ENCODE results near the gene DDX6. TPM values are rescaled to one million over a fixed set of nuclear protein-coding genes. Genes with fewer than 3 reads are reported as not detected.
"Not testable (repeated sequence)": the region's sequence is repeated elsewhere in the genome, so short reads cannot be mapped to it uniquely, and the experiment has no call there.

The DDX6 gene
- total RNA-seq, 3 donors from 2014 or later (not counting 1 experiment from before 2014, with no cell fraction given): 350 to 369 (median 364) TPM

- Histone ChIP-seq H3K9me3 (ENCODE audit: control insufficient read depth, insufficient read depth, low read length) (no peaks in the 10 kb centered on the region), H3K4me1 (ENCODE audit: control insufficient read depth, insufficient read depth, low read length) (peaks cover 51% of the 10 kb centered on the region), H3K36me3 (ENCODE audit: control insufficient read depth, insufficient read depth, low read length) (peaks cover 39% of the 10 kb centered on the region), H3K4me3 (ENCODE audit: low read length) (no peak overlapping the region), H3K27me3 (ENCODE audit: control insufficient read depth, insufficient read depth, low read length) (no peaks in the 10 kb centered on the region), H3K27ac (ENCODE audit: low read length) (no peak overlapping the region)
- DNase-seq (no peak), ATAC-seq (no peak)
- no peaks in the 10 kb centered on the region for H3K27me3 Mint-ChIP-seq (ENCODE audit: low read depth in 2 of 2)
- H3K9me3 Mint-ChIP-seq: no peaks in the 10 kb centered on the region
- H3K4me1 Mint-ChIP-seq: peaks cover 40 to 55% of the 10 kb centered on the region in 2 donors
- no peaks in the 10 kb centered on the region for H3K36me3 Mint-ChIP-seq
- peak overlapping the region; percentile 67 to 99 for H3K27ac Mint-ChIP-seq
- no peak for TF ChIP-seq CTCF (IDR thresholded peaks at IDR 0.05)
- intact Hi-C loops (cut with micrococcal nuclease): no loop called here
- peak overlapping the region; percentile 52 for H3K4me3 Mint-ChIP-seq
- WGBS (ENCODE audit: insufficient coverage): 15% methylated on average over 1 of the region's 2 CpGs
Observed at GRCh38 chr11:118786657-118787056, 4.3 kb downstream of the DDX6 start.

- Mint-ChIP-seq H3K4me1 (peaks cover 46 to 51% of the 10 kb centered on the region in 2 donors), H3K4me3 (no peak overlapping the region), H3K27me3 (ENCODE audit: low read depth in 2 of 2) (no peaks in the 10 kb centered on the region), H3K9me3 (no peaks in the 10 kb centered on the region), H3K27ac (peak overlapping the region; percentile 67 to 99), H3K36me3 (no peaks in the 10 kb centered on the region)
- DNase-seq (peak in 1 of 2 donors; percentile 28), ATAC-seq (no peak)
- peaks cover 47% of the 10 kb centered on the region for H3K36me3 ChIP-seq (ENCODE audit: control insufficient read depth, insufficient read depth, low read length)
- WGBS (ENCODE audit: insufficient coverage): 50% methylated on average over 1 of the region's 3 CpGs
- H3K27ac ChIP-seq (ENCODE audit: low read length): no peak overlapping the region
- H3K4me3 ChIP-seq (ENCODE audit: low read length): no peak overlapping the region
- no peaks in the 10 kb centered on the region for H3K9me3 ChIP-seq (ENCODE audit: control insufficient read depth, insufficient read depth, low read length)
- no peak for TF ChIP-seq CTCF (IDR thresholded peaks at IDR 0.05)
- peaks cover 52% of the 10 kb centered on the region for H3K4me1 ChIP-seq (ENCODE audit: control insufficient read depth, insufficient read depth, low read length)
- intact Hi-C loops (cut with micrococcal nuclease): no loop called here
- H3K27me3 ChIP-seq (ENCODE audit: control insufficient read depth, insufficient read depth, low read length): no peaks in the 10 kb centered on the region
Observed at GRCh38 chr11:118785362-118785761, 5.6 kb downstream of the DDX6 start.

- peak overlapping the region; percentile 48 to 56 for H3K27ac Mint-ChIP-seq
- peak overlapping the region; percentile 60 for H3K4me3 Mint-ChIP-seq
- H3K27me3 Mint-ChIP-seq (ENCODE audit: low read depth in 2 of 2): no peaks in the 10 kb centered on the region
- intact Hi-C loops (cut with micrococcal nuclease): no loop called here
- H3K9me3 Mint-ChIP-seq: no peaks in the 10 kb centered on the region
- H3K9me3 ChIP-seq (ENCODE audit: control insufficient read depth, insufficient read depth, low read length): no peaks in the 10 kb centered on the region
- WGBS (ENCODE audit: insufficient coverage): 64% methylated on average over 6 of the region's 8 CpGs
- no peak overlapping the region for H3K27ac ChIP-seq (ENCODE audit: low read length)
- H3K4me1 Mint-ChIP-seq: peaks cover 38 to 39% of the 10 kb centered on the region in 2 donors
- H3K4me1 ChIP-seq (ENCODE audit: control insufficient read depth, insufficient read depth, low read length): peaks cover 48% of the 10 kb centered on the region
- H3K36me3 Mint-ChIP-seq: no peaks in the 10 kb centered on the region
- peaks cover 57% of the 10 kb centered on the region for H3K36me3 ChIP-seq (ENCODE audit: control insufficient read depth, insufficient read depth, low read length)
- DNase-seq (no peak), ATAC-seq (no peak)
- no peak for TF ChIP-seq CTCF (IDR thresholded peaks at IDR 0.05)
- H3K4me3 ChIP-seq (ENCODE audit: low read length): no peak overlapping the region
- no peaks in the 10 kb centered on the region for H3K27me3 ChIP-seq (ENCODE audit: control insufficient read depth, insufficient read depth, low read length)
Observed at GRCh38 chr11:118783724-118784495, 7.1 kb downstream of the DDX6 start.

GRCh38 chr11:118783324-118783723, 7.6 kb downstream of the DDX6 start:
- H3K27me3 ChIP-seq (ENCODE audit: control insufficient read depth, insufficient read depth, low read length); DNase-seq; intact Hi-C loops (cut with micrococcal nuclease); H3K4me3 Mint-ChIP-seq; H3K36me3 Mint-ChIP-seq; H3K27me3 Mint-ChIP-seq (ENCODE audit: low read depth in 2 of 2); H3K9me3 ChIP-seq (ENCODE audit: control insufficient read depth, insufficient read depth, low read length); H3K9me3 Mint-ChIP-seq; H3K27ac ChIP-seq (ENCODE audit: low read length); H3K4me3 ChIP-seq (ENCODE audit: low read length); ATAC-seq: not testable (repeated sequence)
- 92% methylated on average over 5 of the region's 5 CpGs for WGBS (ENCODE audit: insufficient coverage)
- H3K36me3 ChIP-seq (ENCODE audit: control insufficient read depth, insufficient read depth, low read length): peaks cover 62% of the 10 kb centered on the region
- peak overlapping the region; percentile 34 to 73 for H3K27ac Mint-ChIP-seq
- peaks cover 39 to 43% of the 10 kb centered on the region in 2 donors for H3K4me1 Mint-ChIP-seq
- H3K4me1 ChIP-seq (ENCODE audit: control insufficient read depth, insufficient read depth, low read length): peaks cover 42% of the 10 kb centered on the region
